Caki2 (cell line): ENCODE data around the gene OLFM1. TPM values are rescaled to one million over a fixed set of nuclear protein-coding genes. Genes with fewer than 3 reads are reported as not detected.
"Not testable (repeated sequence)": the region's sequence is repeated elsewhere in the genome, so short reads cannot be mapped to it uniquely, and the experiment has no call there.

Experiments used
- DNase-seq: peaks from one replicate; pipeline ENCODE4 v3.0.0-alpha.2; 2015; ENCODE audit warnings: low read depth
- in situ Hi-C: cut with HindIII; loops from 2 replicates; pipeline ENCODE4 v1.10.0; 2016; ENCODE audit warnings: low sequenced_read_pairs, low pct_unique_long_range_greater_than_20kb, mixed read lengths
- total RNA-seq: library from RNA; depleted of rRNA; stranded (reverse); fragments of >200 nt; shearing (Covaris generic); gene quantifications from 2 replicates; pipeline ENCODE4 v1.2.3, GENCODE V29; 2014; ENCODE audit warnings: low replicate concordance

The OLFM1 gene
- total RNA-seq, 1 experiment from 2014 or later = 2.6 TPM

DNA sequence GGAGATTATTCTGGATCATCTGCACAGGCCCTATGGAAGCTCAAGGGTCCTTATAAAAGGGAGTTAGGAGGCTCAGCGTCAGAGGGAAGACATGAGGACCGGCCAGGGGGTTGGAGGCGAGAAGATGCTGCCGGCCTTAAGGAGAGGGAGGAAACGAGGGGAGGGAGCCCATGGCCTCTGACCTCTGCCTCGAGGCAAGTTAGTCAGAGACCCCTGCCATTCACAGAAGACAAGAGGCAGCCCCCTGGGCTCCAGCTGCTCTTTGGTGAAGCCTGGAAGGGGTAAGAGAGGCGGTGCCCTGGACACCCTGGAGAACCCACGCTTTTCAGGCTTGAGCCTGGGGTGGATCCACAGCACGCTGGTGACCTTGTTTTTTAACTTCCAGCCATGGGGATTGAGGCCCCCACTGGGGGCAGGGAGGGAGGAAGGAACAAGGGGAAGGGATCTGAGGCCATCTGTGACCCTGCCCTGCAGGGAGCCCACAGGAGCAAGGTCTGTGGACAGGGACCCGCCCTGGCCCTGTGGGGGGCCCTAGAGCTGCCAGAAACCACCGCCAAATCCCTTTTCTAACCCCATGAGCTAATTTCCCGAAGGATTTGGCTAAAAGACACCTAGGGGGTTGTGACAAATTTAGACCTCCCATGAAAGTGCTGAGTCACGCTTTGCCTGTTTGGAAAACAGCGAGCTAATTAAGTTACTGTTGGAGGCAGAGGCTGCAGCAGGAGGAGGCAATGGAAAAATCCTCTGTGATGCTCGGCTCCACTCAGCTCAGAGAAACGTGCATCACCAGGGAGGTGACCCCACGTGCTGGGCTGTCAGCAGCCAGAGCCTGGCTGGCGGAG, 49.7 kb downstream of the OLFM1 start:
- no peak for DNase-seq
- in situ Hi-C loops = no loop called here

DNA sequence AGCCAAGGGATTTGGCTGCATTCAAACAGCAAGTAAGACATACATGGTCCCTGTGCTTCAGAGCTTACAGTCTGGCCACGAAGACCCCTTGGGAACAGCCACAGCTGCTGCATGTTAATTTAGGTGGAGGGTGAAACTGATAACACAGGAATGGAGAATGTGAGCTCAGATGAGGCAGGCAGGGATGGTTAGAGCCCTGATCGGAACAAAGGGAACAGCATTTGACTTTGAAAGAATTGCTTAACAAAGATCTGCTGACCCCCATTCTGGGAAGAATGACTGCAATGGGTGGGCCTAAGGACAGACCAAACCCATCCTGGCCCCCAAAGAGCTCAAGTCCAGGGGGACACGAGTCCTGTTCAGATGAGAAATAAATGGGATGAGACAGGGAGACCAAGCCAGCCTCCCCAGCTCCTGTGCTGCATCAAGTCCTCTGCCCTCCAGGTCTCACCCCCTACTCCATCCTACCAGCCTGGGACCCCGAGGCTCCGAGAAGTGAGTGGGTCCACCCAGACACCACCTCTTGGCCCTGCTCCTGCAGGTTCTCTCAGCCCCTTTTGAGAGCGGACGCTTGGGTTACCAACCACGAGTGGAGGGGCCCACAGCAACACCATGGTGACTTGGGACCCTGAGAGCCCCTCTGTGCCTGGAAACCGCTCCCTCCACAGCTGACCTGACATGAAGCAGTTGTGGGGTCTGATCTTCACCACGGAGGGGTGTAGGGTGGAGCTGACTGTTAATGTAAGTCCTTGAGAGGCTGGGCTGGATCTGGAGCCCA, 50.8 kb downstream of the OLFM1 start:
- DNase-seq = no peak
- in situ Hi-C loops = no loop called here

DNA sequence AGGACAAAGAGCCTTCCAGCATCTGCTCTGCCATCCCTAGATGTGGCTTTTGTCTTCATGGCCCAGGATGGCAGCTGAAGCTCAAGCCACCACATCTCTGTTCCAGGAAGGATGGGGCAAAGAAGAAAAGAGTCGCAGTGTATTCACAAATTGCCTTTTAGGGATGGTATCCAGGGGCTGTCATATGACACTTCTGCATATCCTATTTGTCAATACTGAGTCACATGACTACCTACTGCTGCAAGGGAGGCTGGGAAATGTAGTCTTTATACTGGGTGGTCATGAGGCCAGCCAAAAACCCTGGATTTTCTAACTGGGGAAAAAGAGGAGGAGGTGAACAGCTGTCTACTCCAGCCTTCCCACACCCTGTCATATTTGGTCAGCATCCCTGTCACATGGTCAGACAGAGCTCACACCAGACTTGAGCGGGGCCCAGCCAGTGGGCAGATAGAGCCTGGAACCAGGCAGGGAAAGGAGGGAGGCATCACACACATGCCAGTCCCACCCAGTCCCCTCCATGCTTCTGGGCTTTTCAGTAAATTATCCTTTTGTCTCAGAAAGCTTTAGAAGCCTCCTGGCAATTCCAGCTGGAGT, 52.0 kb downstream of the OLFM1 start:
- DNase-seq = no peak
- in situ Hi-C loops = no loop called here

DNA sequence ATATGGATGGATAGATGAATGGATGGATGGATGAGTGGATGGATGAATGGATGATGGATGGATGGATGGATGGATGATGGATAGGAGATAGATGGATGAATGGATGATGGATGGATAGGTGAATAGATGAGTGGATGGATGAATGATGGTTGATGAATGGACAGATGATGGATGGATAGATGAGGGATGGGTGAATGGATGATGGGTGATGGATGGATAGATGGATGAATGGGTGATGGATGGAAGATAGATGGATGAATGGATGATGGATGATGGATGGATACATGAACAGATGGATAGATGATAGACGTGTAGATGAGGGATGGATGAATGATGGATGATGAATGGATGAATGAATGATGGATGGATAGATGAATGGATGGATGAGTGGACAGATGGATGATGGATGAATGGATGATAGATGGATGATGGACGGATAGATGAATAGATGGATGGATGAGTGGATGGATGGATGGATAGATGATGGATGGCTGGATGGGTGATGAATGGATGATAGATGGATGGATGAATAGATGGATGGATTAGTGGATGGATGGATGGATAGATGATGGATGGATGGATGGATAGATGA, 53.8 kb downstream of the OLFM1 start:
- in situ Hi-C loops = no loop called here
- no peak for DNase-seq

- in situ Hi-C loops = no loop called here
- DNase-seq = no peak
These were observed 57.2 kb downstream of the OLFM1 start for GRCh38 chr9:135144581-135145170.

GRCh38 chr9:135145312-135145711, 57.8 kb downstream of the OLFM1 start:
- in situ Hi-C loops = no loop called here
- no peak for DNase-seq

GRCh38 chr9:135146241-135146640, 58.8 kb downstream of the OLFM1 start:
- no peak for DNase-seq
- in situ Hi-C loops = no loop called here

DNA sequence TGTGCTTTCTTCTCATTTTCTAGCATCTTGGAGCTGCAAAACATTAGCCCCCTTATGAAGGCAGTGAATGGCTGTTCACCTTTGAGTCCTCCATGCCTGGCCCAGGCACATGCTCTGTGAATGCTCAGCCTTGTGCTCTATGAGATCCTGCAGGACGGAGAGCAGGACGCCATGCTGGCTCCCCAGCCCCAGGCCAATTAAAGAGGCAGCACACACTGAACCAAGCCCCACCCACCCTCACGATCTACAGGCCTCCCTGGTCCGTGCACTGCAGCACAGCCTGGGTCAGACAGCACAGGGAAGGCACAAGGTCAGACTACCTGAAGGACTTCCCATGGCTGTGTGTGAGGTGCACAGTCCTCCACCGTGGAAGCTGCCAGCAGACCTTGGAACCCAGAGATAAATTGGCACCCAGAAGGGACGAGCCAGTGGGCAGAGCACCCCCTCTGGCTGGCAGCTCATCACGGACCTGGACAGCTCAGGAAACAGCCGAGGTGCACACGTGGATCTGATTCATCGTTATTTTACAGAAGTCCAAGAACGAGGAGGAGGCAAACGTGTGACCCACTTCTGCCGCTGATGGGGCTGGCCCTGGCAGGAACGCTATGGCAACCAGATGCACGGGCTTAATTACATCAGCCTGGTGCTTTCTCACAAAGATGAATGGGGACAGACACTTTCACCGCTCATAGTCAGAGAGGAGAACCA, 59.5 kb downstream of the OLFM1 start:
- in situ Hi-C loops = no loop called here
- no peak for DNase-seq

GRCh38 chr9:135147474-135147805, 60.0 kb downstream of the OLFM1 start:
- in situ Hi-C loops = no loop called here

DNA sequence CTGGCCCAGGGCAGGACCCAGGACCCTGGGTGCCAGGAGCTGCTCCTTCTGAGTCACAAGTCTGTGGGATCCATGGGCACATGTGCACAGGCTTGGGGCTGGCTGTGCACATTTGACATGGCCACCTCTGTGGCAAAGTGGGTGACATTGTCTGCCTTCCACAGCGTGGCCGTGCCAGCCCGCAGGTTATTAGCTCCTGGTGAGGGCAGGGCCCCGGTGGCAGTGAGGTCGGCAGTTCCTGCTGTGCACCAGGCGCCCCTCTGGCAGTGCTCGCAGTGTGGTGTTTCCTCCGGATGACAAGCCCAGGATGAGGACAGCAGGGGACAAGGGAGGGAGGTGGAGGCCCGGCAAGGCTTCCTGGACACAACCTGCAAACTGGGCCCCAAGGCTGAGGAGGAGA, 60.5 kb downstream of the OLFM1 start:
- in situ Hi-C loops = no loop called here
- DNase-seq = no peak

More at GRCh38 chr9:135147474-135147805, 60.0 kb downstream of the OLFM1 start:
- DNase-seq = no peak

GRCh38 chr9:135148386-135148785, 60.9 kb downstream of the OLFM1 start:
- in situ Hi-C loops = no loop called here
- DNase-seq = no peak

GRCh38 chr9:135149901-135150300, 62.4 kb downstream of the OLFM1 start:
- DNase-seq = peak; percentile 40
- in situ Hi-C loops = not testable (repeated sequence)

DNA sequence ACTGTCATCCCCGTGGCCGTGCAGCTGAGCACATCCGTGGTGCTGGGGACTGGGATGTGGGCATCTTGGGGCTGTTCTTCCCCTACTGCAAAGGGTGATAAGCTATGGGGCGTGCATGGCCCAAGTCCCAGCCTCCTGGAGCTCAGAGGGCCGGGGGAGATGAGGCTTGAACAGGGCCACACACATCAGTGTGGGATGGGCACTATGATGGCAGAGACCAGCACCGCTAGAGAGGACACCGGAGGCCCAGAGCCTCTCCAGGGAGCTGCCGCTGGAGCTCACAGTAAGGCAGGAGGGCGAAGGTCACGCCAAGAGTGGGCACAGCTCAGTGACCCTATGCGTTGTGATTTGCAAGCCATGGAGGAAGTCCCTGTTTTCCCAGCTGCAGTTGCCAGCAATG, 63.5 kb downstream of the OLFM1 start:
- in situ Hi-C loops = no loop called here
- no peak for DNase-seq

DNA sequence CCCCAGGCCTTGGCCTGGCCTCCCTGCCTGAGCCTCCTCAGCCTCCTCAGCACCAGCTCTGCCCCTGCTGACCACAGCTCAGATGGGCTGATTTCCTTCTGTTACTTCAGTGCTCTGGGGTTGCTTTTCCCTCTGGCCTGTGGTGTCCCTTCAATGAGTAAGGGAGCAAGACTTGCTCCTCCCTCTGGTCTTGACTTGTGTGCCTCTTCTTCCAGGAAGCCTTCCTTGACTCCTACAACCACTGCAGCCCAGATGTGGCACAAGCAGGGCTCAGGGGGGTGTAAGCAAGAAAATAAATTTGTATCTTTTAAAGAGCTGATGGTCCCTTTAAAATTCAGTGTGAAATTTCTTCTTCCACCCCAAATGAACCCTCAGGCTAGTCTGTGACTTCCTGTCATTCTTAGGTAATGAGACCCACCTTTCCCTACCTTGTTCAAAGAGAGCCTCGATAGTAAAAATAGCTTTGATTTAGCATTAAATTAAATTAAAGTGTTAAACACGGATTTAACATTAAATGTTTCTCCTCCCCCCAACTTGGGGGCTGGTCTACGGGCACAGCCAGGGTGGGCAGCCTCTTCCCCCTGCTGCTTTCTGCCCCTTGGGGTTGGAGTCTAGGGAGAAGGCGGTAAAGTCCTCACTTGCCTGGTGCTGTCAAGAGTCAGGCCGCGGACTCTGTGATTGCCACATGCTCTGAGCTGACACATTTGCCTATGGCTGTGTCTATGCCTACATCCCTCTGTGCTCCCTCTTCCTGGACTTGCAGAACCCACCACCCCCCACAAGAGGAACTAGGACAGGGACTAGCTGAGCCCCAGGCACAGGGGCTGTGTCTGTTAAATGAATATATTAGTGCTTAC, 64.5 kb downstream of the OLFM1 start:
- in situ Hi-C loops = no loop called here
- no peak for DNase-seq

DNA sequence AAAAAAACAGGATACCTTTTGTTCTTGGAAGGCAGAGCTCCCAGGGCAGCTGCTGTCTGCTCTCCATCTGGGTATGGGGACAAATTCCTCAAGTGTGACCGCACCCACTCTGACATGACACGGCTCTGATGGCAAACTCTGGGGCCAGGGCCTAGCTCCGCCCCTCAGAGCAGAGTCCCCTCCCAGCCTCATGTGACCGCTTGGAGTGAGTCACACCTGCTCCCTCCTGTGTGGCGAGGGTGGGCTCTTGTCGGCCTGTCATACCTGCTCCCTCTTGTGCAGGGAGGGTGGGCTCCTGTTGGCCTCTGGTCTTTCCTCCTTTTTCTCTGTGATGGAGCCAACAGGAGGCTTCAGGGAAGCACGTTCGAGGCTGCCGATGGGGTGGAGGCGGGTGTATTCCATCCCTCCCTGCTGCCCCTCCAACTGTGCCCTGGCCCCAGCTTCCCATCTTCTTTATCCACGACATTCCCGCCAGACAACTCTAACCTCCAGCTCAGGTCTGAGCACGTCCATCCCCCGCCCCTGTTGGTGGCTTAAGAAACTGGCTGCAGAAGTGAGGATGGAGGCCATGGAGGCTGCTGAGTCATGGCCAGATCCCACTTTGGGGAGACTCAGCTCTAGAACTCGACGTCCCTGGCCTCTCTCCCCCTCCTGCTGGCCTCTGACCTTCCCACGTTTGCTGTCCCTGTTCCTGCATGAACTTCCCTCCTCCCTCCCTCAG, 65.3 kb downstream of the OLFM1 start:
- DNase-seq = peak; percentile 44
- in situ Hi-C loops = no loop called here

GRCh38 chr9:135154050-135154615, 66.7 kb downstream of the OLFM1 start:
- in situ Hi-C loops = no loop called here
- DNase-seq = no peak
